ENCODE measurements around the gene ATP6V1B1.

ATP6V1B1 gene

DNA sequence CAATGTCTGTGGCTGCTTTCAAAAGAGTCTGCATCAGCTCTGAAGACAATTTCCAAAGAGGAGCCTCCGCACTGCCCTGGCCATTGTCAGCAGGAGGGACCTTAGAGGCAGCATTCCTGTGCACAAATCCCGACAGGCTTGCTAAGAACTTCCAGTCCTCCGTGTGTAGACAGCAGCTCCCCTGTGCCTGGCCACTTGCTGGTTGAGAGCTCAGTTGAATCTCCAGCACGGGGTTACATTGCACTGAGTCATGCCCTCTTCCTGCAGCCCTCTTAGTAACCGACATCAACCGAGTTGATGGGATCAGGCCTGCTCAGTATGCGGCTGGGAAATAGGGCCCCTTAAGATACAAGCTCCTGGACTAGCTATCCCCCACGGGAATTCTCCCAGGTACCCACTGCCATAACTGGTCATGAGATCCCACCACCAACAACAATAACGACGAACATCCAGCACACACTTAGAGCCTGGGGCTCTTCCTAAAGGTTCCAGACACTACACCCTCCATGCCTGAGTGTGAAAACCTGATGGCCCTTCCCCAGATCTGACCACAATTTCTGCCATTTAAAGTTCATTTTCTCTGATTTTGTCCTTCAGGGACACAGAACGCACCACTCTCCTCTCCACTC lies 12.0 kb downstream of the ATP6V1B1 start:
- no peak for DNase-seq

DNA sequence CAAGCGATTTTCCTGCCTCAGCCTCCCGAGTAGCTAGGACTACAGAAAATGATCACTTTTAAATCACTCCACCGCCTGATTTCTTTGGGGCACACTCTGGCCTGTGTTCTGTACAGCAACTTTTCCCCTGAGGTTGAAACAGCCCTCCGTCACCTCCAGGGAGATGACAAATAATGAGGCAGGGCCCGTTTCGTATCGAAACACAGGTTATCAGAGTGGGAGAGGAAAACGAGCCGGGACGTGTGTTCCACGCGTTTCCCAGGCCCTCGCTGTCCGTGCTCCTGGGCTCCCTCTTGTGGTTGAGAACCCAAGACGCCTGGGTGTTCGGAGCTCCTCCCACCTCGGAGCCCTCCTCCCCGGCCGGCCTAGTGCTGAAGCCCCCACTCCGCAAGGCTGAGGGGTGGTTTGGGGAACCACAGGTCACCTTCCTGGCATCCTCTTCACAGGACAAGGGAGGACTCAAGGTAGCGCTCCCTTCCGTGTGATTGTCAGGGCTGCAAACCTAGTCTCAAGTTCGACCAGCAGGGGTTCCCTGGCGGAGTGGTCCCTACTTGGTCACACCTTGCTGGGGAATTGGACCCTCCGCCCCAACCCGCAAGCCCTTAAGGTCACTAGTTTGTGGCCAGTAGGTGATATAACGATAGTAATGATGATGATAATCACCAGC lies 12.8 kb downstream of the ATP6V1B1 start:
- peak; percentile 79 to 90 (median 84) for DNase-seq

DNA sequence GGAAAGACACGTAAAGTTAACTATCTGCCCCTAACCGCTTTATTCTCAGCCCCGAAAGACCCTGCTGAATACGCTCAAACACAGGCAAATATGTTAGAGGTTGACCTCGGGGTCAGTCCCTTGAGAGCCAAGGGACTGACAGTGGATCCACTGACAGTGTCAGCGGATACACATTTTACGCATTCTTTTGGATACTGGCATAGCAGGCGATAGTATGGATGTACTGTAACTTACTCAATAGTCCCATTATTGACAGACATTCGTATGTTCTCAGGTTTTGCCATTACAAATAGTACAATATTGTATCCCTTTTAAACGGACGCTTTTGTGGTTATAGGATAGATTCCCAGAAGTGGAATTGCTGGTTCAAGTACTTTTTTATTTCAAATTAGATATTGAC lies 13.4 kb downstream of the ATP6V1B1 start:
- DNase-seq = no peak

DNA sequence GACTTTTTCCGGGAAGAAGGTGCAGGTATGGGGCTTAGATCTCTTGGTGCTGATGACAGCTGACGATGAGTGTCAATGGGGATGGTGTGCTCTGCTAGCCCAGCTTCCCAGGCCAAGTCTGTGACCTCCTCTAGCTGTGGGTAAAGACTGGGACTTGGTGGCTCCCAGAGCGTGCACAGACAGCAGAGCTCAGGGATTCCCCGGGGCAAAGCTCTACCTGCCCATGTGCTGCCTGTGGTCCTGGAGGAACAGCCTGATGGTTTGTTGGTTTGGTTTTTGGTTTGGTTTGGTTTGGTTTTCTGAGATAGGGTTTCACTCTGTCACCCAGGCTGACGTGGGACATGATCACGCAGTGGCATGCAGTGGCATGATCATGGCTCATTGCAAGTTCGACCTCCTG lies 19.2 kb downstream of the ATP6V1B1 start:
- DNase-seq = no peak

DNA sequence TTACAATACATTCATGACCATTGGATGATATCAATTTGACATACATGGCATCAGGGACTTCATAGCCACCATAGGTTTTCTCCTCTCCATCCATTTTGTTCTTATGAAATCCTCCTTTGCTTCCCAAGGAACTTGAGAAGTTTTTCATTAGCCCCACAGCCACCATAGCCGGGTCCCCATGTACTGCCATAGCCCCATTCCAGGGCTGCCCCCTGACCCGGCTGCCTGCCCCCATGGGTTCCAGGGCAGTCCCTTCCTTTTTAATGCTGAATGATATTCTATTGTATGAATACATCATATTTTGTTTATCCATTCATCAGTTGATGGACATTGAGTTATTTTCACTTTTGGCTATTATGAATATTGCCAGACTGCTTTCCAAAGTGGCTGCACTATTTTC lies 20.4 kb downstream of the ATP6V1B1 start:
- no peak for DNase-seq

DNA sequence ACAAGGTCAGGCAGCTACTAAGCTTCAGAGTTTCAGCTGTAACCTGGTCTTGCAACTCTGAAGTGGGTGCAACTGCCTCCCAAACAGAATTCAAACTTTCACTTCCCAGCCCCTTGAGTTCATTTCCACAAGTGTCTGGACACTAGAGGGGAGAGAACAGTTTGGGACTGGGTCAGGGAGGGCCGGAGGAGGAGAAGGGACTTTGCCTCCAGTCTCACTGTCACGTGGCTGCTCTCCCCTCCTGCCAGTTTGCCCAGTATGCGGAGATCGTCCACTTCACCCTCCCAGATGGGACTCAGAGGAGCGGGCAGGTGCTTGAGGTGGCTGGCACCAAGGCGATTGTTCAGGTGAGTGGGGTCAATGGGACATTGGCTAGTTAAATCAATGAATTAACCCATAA lies 22.1 kb downstream of the ATP6V1B1 start:
- no peak for DNase-seq

DNA sequence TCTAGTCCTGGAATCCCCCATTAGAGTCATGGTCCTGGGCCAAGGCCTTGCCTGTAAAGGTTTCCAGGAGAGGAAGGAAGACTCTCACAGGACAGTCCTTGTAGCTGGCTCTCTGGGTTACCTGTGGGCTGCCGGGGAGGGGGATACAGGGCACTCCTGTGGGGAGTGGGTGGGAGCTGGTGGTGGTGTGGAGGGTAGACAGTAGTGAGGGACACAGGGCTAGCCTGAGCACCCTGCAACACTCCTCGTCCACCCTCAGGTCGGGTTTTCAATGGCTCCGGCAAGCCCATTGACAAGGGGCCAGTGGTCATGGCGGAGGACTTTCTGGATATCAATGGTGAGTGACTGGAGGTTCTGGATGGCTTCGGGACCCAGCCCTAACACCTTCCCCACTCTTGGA lies 23.1 kb downstream of the ATP6V1B1 start:
- no peak for DNase-seq

DNA sequence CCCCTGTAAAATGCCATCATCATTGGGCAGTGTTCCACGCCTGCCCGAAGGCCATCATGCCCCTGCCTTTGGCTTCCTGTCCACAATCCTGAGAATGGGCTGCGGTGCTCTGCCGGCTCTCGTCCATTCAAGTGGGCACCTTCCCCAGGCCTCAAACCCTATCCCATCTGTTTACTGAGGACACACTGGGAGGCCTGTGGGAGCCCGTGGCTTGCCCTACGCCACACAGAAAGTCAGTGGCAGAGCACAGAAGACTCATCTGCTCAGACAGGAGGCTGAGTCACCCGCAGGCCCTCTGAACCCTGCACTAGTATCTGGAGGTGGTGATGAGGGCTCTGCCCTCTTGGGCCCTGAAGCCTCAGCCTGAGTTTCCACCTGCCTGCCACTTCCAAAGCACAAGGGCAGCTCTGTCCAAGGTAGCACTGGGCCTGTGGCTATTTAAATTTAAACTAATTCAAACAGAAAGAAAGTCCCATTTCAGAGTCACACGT lies 23.6 kb downstream of the ATP6V1B1 start:
- no peak for DNase-seq

DNA sequence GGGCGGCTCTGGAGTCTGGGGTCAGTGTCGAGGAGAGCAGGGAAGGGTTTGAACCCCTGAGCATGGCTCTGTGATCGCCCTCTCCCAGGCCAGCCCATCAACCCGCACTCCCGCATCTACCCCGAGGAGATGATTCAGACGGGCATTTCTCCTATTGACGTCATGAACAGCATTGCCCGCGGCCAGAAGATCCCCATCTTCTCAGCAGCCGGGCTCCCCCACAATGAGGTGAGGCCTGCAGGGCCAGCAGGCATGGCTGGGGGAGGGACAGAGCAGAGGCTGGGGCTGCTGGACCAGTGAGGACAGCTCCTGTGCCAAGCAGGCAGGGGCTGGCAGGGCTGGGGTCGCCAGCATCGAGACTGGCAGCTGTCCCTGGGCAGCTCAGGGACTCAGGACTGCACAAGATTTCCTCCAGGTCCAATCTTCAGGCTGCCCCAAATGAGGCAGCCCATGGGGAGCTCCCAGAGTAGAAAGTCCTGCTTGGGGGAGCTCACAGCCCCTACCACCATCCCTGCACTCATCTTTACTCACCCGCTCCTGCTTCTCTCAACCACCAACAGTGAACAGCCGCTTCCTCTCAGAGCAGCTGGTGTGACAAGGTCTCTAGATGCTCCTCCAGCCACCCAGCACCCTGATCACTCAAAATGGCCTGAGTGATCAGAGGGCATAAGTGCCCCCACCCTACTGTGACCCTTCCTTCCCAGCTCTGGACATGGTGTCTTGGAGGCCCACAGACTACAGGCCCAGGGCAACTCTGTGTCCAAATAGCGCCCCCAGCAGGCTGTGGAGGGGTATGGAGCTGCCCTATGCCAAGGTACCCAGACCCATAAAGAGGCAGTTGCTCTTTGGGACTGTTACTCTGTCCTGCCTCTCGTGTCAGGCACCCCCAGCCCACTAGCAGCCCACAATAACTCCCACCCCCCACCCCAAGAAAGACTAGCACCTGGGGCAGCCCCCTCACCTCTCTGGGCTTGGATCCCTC lies 24.4 kb downstream of the ATP6V1B1 start:
- no peak for DNase-seq

DNA sequence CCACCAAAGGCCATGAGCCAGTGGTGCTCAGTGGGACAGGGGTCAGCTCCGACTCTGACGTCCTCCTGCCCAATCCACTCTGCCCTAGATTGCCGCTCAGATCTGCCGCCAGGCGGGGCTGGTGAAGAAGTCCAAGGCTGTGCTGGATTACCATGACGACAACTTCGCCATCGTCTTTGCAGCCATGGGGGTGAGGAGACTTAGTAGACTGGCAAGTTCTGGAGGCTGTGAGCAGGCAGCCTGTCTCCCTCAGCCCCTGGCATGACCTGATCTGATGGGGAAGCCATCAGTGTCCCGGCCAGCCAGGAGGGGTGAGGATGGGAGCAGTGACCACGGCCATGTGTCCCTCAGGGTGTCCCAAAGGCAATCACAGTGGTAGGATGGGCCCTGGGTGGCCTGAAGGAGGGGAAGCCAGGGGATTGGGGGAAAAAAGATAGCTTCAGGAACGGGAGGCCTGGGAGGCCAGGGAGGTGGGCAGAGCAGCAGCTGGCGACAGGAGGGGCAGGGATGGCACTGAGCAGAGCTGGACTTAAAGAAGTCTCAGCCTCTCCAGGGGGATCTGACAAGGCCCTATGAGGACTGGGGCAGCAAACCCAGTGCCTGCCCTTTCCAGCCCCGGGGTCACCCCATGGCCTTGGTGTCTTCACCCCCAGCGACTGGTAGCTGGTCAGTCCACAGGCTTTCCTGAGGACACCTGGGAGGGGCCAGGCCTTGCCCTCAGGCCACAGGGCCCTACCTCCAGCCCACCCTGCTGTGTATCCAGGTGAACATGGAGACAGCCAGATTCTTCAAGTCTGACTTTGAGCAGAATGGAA lies 25.3 kb downstream of the ATP6V1B1 start:
- no peak for DNase-seq

DNA sequence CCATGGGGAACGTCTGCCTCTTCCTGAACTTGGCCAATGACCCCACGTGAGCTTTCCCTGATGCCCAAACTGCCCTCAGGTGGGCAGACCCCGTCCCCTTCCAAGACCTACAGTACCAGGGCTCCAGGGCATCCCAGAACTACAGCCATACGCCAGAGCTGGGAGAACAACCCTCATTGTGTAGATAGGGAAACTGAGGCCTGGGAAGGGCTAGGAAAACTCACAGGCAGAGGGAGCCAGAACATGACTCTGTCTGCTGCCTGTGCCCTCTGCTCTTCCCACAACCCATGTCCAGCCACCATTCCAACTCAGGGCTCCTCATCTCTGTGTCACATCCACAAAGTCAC lies 25.9 kb downstream of the ATP6V1B1 start:
- DNase-seq = no peak

DNA sequence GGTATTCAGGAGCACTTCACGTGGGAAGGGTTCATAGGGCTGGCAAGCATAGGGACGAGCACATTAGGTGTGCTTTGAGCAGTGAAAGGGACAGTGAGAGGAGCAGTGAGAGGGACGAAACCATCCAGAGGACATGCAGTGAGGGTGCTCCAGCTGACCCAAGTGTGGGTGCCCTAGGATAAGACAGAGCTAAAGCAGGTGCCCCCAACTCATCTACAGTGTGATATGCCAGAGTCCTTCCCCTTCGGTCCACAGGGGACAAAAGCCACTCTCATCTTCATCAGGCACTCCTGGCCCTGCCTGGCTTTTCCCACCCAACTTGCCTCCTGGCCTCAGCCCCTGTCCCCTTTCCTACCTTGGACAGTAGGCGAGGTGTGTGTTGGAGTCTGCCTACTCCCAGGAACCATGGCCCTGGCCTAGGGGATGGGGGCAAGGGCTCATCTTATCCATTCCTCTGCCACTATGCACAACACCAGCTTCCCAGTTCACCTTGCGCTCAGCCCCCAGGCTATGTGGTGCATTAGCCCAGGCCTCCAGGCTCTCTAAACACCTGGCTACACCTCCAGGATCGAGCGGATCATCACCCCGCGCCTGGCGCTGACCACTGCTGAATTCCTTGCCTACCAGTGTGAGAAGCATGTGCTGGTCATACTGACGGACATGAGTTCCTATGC lies 26.6 kb downstream of the ATP6V1B1 start:
- no peak for DNase-seq

DNA sequence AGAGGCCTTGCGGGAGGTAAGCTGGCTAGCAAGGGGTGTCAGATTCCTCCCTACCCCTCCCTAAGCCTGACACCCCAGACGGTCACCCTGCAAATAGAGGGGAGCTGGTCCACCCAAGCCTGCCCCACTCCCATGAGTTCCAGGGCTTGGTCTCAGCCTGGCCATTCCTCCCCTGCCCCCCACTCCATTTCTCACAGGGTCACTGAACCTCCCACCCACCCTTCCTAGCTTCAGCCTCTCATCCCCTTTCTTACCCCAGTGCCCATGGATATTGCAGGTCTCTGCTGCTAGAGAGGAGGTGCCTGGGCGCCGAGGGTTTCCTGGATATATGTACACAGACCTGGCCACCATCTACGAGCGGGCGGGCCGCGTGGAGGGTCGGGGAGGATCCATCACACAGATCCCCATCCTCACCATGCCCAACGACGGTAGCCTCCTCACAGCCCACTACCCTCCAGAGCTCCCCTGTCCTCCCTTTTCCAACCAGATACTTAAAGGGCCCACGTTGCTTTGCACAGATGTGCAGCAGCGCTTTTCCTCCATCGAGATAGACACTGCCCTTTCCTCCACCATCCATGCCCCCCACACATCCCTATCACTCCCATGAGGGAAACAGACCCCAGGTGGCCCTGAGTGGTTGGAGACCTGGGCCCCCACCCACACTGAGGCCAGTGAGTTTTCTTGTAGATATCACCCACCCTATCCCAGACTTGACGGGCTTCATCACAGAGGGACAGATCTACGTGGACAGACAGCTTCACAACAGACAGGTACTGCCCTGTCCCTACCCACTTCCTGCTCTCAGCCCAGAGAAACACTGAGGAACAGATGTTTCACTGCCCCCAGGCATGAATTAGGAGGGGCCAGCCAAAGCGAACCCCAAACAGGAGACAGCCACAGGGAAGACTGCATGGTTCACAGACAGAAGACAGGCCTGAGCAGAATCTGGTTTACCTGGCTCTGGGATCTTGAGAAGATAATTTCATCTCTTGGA lies 27.5 kb downstream of the ATP6V1B1 start:
- no peak for DNase-seq

DNA sequence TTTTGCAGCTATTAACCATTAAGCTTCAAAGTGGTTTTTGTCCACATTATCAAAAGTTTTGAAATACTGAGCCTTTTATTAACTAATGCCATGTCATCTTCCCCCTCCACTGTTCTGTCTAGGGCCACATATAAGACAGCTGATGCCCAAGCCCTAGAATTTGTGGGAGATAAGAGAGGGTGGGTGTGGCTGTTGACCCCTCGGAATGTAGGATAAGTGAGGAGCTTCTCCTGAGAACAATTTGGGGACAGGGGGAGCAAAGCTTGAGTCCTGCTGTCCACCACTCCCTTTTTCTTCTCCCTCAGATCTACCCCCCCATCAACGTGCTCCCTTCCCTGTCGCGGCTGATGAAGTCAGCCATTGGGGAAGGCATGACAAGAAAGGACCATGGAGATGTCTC lies 28.4 kb downstream of the ATP6V1B1 start:
- no peak for DNase-seq

DNA sequence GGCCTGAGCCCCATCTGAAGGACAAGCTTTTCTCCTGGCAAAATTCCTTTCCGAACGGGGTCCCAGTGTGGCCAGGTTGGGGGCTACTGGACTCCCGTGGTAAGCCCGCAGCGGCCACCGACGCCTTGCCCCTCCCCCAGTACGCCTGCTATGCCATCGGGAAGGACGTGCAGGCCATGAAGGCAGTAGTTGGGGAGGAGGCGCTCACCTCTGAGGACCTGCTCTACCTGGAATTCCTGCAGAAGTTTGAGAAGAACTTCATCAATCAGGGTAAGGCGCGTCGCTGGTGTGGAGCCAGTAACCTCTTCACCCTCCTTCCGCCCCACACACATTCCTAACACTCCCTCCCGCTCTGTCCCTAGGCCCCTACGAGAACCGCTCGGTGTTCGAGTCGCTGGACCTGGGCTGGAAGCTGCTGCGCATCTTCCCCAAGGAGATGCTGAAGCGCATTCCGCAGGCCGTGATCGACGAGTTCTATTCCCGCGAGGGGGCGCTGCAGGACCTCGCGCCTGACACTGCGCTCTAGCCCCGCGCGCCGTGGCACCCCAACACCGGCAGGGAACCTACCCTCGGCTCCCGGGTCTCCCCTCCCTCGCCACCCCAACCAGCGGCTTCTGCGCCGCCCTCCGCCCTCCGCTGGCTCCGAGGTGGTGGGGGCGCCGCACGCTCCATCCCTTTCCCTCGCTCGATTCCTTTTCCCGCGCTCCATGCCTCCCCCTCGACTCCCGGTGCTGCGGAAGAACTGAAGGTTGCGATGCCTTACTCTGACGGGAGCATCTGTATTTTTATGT lies 29.1 kb downstream of the ATP6V1B1 start:
- peak; percentile 79 to 93 (median 88) for DNase-seq

DNA sequence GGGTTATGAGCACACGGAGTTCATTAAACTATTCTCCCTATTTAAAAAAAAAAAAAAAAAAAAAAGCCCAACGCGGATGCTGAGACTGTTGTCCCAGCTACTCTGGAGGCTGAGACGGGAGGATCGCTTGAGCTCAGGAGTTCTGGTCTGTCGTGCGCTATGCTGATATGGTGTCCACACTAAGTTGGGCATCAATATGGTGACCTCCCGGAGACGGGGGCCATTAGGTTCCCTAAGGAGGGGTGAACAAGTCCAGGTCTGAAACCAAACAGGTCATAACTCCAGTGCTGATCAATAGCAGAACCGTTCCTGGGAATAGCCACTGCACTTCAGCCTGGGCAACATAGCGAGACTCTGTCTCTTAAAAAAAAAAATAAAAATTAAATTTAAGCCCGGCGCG lies 29.8 kb downstream of the ATP6V1B1 start:
- no peak for DNase-seq

DNA sequence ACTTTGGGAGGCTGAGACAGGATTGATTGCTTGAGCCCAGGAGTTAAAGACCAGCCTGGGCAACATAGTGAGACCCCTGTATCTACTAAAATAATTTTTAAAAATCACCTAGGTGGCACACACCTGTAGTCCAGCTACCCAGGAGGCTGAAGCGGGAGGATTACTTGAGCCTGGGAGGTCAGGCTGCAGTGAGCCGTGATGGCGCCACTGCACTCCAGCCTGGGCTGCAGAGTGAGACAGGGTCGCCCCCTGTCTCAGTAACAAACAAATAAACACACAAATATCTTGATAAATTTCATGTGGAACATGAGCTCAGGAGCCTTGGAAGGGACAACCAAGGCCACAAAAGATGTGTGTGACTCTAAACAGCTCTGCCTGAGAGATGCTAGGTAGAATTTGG lies 31.0 kb downstream of the ATP6V1B1 start:
- DNase-seq = no peak

DNA sequence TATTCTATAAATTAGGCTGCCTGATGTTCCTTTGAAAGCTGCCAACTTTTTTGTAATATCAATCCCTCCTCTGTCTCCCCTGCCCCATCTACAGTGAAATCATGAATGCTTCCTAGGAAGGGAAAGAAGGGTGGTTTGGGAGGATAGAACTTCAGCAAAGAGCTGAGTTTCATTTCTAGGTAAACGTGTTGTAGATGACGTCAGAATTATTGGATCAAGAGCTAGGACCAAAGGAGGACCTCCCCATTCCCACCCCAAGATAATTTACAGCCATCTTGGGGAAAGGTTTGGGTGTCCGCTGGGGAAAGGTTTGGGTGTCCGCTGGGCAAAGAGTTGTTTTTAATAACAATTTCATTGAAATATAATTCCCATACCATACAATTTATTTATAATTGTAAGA lies 31.5 kb downstream of the ATP6V1B1 start:
- DNase-seq = no peak

DNA sequence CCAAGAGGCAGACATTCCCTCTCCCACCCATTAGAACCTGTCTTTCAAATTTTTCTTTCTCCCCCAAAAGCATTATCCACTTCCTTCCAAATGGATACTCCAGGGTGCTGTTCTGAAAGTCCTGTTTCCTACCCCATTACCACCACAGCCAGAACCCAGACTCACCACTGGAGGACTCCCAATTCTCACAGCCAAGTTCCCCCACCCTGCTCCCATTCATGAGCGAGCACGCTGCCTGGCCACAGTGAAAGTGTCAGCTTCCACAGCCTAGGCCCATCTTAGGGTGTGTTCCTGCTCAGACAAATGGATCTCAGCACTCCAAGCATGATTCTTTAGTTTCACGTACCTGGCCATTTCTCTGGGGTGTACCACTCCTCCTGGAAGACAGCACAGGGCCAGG lies 38.9 kb downstream of the ATP6V1B1 start:
- no peak for DNase-seq

DNA sequence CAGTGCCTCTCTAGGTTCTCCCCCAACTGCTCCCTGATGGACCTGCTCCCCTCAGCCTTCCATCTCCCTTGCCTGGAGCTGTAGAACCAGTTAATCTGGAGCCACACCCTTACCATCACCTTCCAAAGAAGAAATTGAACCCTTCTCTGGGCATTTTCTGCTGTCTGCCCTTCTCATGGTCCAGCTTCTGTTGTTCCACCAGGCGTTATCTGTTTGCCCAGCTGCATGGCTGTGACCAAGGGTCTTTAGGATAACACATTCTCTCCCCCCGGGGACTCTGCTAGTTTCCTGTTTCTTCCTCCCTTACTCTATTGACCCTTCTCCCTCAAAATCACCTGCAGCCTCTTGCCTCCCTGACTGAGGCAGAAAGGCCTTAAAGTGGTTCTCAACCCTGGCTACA lies 39.5 kb downstream of the ATP6V1B1 start:
- no peak for DNase-seq

Measured in suppressor macrophage (primary cell).